Subcutaneous abdominal adipose tissue (tissue), 5 donors: Measurements from ENCODE around the gene MYL1.

ENCODE experiments used
- H3K27ac ChIP-seq: one replicate; pipeline ENCODE4 v1.7.0; 2013; ENCODE audit warnings: low read depth, mild to moderate bottlenecking, inconsistent platforms, low read length, moderate library complexity
- H3K27me3 ChIP-seq, 5 donors: one replicate each; pipeline ENCODE4 v1.7.0; 2013; ENCODE audit warnings: low read length in 5 of 5, inconsistent platforms in 1 of 5; ENCODE audit not compliant: control insufficient read depth in 5 of 5, insufficient read depth in 4 of 5
- H3K36me3 ChIP-seq, 5 donors: one replicate each; pipeline ENCODE4 v1.7.0; 2013; ENCODE audit warnings: low read length in 5 of 5; ENCODE audit not compliant: control insufficient read depth in 5 of 5, insufficient read depth in 5 of 5
- H3K4me1 ChIP-seq, 5 donors: one replicate each; pipeline ENCODE4 v1.7.0; 2013; ENCODE audit warnings: low read length in 5 of 5, mild to moderate bottlenecking in 3 of 5, moderate library complexity in 1 of 5; ENCODE audit not compliant: control insufficient read depth in 5 of 5, insufficient read depth in 5 of 5
- H3K4me3 ChIP-seq, 5 donors: one replicate each; pipeline ENCODE4 v1.7.0; 2013; ENCODE audit warnings: low read length in 5 of 5, low read depth in 1 of 5
- H3K9ac ChIP-seq, 5 donors: one replicate each; pipeline ENCODE4 v1.7.0; 2013; ENCODE audit warnings: low read length in 5 of 5, mild to moderate bottlenecking in 4 of 5, moderate library complexity in 3 of 5
- H3K9me3 ChIP-seq, 5 donors: one replicate each; pipeline ENCODE4 v1.7.0; 2013; ENCODE audit warnings: low read length in 5 of 5; ENCODE audit not compliant: control insufficient read depth in 5 of 5
- donor health status: healthy.
- donor health status: healthy.
- donor health status: healthy.
- donor health status: healthy.
- donor health status: healthy.

Gene MYL1

GRCh38 chr2:210318486-210318885 is 3.5 kb upstream of the MYL1 start:
- Histone ChIP-seq H3K27me3 (no peaks in the 10 kb centered on the region), H3K9ac (no peak overlapping the region), H3K27ac (no peak overlapping the region), H3K4me3 (no peak overlapping the region), H3K36me3 (no peaks in the 10 kb centered on the region), H3K9me3 (no peaks in the 10 kb centered on the region), H3K4me1 (no peaks in the 10 kb centered on the region)

DNA sequence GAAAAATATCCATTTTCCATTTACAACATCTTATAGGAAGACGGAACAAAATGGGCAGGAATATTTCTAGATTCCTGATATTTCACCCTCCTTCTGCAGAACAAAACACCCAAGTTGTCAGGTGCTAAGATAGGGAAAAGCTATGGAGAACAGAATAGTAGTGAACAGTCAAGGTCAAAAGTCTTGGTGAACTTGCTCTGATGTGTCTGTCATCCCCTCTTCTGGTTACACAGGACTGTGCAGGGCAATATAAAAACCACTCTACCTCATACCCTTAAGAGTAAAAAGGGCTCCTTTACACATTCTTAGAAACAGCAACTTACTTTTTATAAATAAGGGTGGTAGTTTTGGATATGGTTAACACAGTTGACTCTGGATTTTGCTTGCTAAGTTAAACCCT is 4.4 kb downstream of the MYL1 start:
- Histone ChIP-seq H3K27me3 (no peaks in the 10 kb centered on the region), H3K4me3 (no peak overlapping the region), H3K36me3 (no peaks in the 10 kb centered on the region), H3K9ac (no peak overlapping the region), H3K4me1 (no peaks in the 10 kb centered on the region), H3K27ac (no peak overlapping the region), H3K9me3 (no peaks in the 10 kb centered on the region)

- Histone ChIP-seq H3K4me1 (no peaks in the 10 kb centered on the region), H3K36me3 (no peaks in the 10 kb centered on the region), H3K27ac (no peak overlapping the region), H3K4me3 (no peak overlapping the region), H3K9me3 (no peaks in the 10 kb centered on the region), H3K9ac (no peak overlapping the region), H3K27me3 (no peaks in the 10 kb centered on the region)
These were observed 5.3 kb downstream of the MYL1 start for GRCh38 chr2:210309548-210310233.

- Histone ChIP-seq H3K9ac (no peak overlapping the region), H3K27ac (no peak overlapping the region), H3K4me3 (no peak overlapping the region), H3K27me3 (no peaks in the 10 kb centered on the region), H3K9me3 (no peaks in the 10 kb centered on the region), H3K4me1 (no peaks in the 10 kb centered on the region), H3K36me3 (no peaks in the 10 kb centered on the region)
These were observed 11.5 kb downstream of the MYL1 start for GRCh38 chr2:210303498-210303897.

GRCh38 chr2:210302326-210302725 is 12.6 kb downstream of the MYL1 start:
- no peak overlapping the region for H3K9ac ChIP-seq
- no peak overlapping the region for H3K27ac ChIP-seq
- no peaks in the 10 kb centered on the region for H3K4me1 ChIP-seq
- no peaks in the 10 kb centered on the region for H3K36me3 ChIP-seq
- H3K9me3 ChIP-seq: no peaks in the 10 kb centered on the region
- no peaks in the 10 kb centered on the region for H3K27me3 ChIP-seq
- H3K4me3 ChIP-seq: no peak overlapping the region

- H3K9me3 ChIP-seq: no peaks in the 10 kb centered on the region
- H3K9ac ChIP-seq: no peak overlapping the region
- H3K27me3 ChIP-seq: no peaks in the 10 kb centered on the region
- no peak overlapping the region for H3K4me3 ChIP-seq
- no peaks in the 10 kb centered on the region for H3K36me3 ChIP-seq
- H3K27ac ChIP-seq: no peak overlapping the region
- H3K4me1 ChIP-seq: no peaks in the 10 kb centered on the region
These were observed 15.1 kb downstream of the MYL1 start for GRCh38 chr2:210299866-210300373.

DNA sequence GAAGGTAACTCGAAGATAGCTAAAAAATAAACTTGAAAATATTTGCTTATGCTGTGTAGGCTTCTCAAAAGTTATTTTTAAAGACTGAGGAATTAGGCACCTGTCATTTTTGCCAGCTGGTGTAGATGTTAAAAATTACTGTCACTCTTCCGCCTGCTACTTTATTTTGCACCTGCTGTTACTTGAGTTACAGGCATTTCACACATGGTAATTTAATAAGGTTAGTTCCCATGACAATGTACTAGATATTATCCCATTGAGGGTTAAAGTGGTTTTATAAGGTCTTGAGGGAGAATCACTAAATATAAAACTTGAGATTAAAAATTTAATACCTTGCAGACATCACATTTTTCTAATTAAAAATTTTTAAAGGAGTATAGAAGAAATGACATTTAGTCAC is 26.6 kb downstream of the MYL1 start:
- no peaks in the 10 kb centered on the region for H3K36me3 ChIP-seq
- H3K27ac ChIP-seq: no peak overlapping the region
- H3K9ac ChIP-seq: no peak overlapping the region
- H3K9me3 ChIP-seq: peaks cover 0 to 6% (median under 1%) of the 10 kb centered on the region in 5 donors
- H3K4me3 ChIP-seq: no peak overlapping the region
- no peaks in the 10 kb centered on the region for H3K4me1 ChIP-seq
- H3K27me3 ChIP-seq: no peaks in the 10 kb centered on the region

GRCh38 chr2:210287301-210287700 is 27.7 kb downstream of the MYL1 start:
- no peak overlapping the region for H3K4me3 ChIP-seq
- no peak overlapping the region for H3K9ac ChIP-seq
- H3K9me3 ChIP-seq: peaks cover 0 to 7% (median 5%) of the 10 kb centered on the region in 5 donors
- no peaks in the 10 kb centered on the region for H3K4me1 ChIP-seq
- no peaks in the 10 kb centered on the region for H3K36me3 ChIP-seq
- H3K27me3 ChIP-seq: no peaks in the 10 kb centered on the region
- no peak overlapping the region for H3K27ac ChIP-seq

DNA sequence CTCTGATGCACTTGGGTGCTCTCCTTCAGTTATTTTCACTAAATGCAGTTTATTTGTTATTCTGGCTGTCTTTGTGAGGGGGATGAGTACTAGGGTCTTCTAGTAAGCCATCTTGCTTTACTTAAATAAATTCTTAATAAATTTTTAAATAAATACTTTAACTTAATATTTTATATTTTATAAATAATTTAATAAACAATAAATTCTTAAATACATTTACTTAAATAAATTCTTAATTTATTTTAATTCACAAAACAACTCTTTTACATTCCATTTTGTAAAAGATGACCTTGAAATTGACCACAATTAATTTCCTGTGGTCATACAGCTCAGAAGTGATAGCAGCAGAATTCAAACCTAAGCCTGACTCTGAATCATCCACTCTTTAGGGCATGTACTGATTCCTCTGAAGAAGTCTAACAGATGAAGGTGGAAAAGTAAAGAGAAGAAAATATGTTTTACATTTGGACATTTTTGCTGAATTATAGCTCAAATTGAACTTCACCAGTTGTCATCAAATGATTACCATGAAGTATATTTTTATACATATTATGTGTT is 28.8 kb downstream of the MYL1 start:
- peaks cover 0 to 7% (median 5%) of the 10 kb centered on the region in 5 donors for H3K9me3 ChIP-seq
- no peaks in the 10 kb centered on the region for H3K36me3 ChIP-seq
- H3K27me3 ChIP-seq: no peaks in the 10 kb centered on the region
- H3K27ac ChIP-seq: no peak overlapping the region
- no peak overlapping the region for H3K4me3 ChIP-seq
- no peaks in the 10 kb centered on the region for H3K4me1 ChIP-seq
- H3K9ac ChIP-seq: no peak overlapping the region

DNA sequence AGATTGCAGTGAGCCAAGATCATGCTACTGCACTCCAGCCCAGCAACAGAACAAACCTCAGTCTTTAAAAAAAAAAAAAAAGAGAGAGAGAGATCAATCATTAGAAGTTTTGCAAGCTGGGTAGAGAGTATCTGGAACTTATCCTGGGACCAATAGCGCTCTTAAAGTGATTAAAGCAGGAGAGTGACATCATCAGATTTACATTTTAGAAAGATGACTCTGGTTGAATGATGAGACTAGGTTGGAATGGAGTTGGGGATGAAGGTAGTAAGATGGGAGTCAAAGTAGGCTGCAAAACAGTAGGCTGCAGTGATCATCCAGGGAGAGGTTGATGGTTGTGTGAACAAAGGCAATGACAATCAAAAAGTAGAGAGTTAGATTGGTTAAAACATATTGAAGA is 37.8 kb downstream of the MYL1 start:
- Histone ChIP-seq H3K27me3 (no peaks in the 10 kb centered on the region), H3K4me1 (no peaks in the 10 kb centered on the region), H3K4me3 (no peak overlapping the region), H3K27ac (no peak overlapping the region), H3K9me3 (no peaks in the 10 kb centered on the region), H3K9ac (no peak overlapping the region), H3K36me3 (no peaks in the 10 kb centered on the region)
